Heart left ventricle (tissue), 13 donors: ENCODE measurements around the gene GFI1B.

Experiments used
- POLR2A ChIP-seq, 2 donors: fragments of 450-650 bp; IDR thresholded peaks; one replicate each; pipeline ENCODE4 v1.6.1; 2017; ENCODE audit warnings: antibody characterized with exemption in 2 of 2, mild to moderate bottlenecking in 2 of 2, moderate library complexity in 2 of 2
- TF ChIP-seq, protein P1 (sequence below), 12 donors: fragments of 200-600 bp; sonication (generic) in 4 of 12; IDR thresholded peaks; one replicate each; pipeline versions ENCODE4 v1.5.0 to v1.8.0; 2018 to 2022; ENCODE audit warnings: antibody characterized with exemption in 12 of 12, mild to moderate bottlenecking in 5 of 12
- donor health status: ischemic (EF 13 %, LVEDD 7.1; RV severe dilation, severe dysfunction).
- donor health status: DM: no; HTN: yes; CAD: no.
- donor health status: DM: no; HTN: no; CAD: no.
- donor health status: ischemic (EF 25% LVEDD 6.9; RV normal size, moderate dysfunction).
- donor health status: ischemic (EF 25% LVEDD 5.7; RV mildly dilated, moderate dysfunction).
- donor health status: ischemic (EF 35%, LVEDD 5.7; RV mildly dilated, moderate dysfunction).
- donor health status: nonischemic (EF 11% LVEDD 7.7; RV severe dilation, severe dysfunction).
- donor health status: DM: yes; HTN: yes; CAD: no.
- donor health status: PGD.
- donor health status: ischemic (EF 29% LVEDD 5.4; RV normal size, mild dysfunction).
- donor health status: nonischemic (EF 23%, LVEDD 6.1; RV moderate dilation, normal function).

DNA sequence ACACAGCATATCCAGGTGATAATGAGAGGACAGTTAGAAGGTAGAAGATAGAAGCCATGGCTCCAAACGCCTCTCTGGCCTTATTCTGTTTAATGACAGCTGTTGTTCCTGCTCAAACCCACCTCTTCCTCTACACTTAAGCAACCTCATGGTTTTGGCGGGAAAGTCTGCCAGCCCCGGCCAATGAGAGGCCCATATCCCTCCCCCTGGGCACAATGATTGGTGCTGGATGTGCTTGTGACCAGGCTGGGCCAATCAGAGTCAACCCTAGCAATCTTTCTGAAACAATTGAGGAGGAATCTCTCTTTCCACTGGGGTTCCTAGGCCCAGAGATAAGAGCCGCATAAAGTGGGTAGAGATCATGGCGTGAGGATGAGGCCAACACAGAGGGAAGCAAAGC, 4.8 kb upstream of the GFI1B start:
- TF ChIP-seq POLR2A (IDR thresholded peaks at IDR 0.05): no peak
- TF ChIP-seq, protein P1, sequence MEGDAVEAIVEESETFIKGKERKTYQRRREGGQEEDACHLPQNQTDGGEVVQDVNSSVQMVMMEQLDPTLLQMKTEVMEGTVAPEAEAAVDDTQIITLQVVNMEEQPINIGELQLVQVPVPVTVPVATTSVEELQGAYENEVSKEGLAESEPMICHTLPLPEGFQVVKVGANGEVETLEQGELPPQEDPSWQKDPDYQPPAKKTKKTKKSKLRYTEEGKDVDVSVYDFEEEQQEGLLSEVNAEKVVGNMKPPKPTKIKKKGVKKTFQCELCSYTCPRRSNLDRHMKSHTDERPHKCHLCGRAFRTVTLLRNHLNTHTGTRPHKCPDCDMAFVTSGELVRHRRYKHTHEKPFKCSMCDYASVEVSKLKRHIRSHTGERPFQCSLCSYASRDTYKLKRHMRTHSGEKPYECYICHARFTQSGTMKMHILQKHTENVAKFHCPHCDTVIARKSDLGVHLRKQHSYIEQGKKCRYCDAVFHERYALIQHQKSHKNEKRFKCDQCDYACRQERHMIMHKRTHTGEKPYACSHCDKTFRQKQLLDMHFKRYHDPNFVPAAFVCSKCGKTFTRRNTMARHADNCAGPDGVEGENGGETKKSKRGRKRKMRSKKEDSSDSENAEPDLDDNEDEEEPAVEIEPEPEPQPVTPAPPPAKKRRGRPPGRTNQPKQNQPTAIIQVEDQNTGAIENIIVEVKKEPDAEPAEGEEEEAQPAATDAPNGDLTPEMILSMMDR (IDR thresholded peaks at IDR 0.05): no peak
